NB4 (cell line): Measurements from ENCODE around the gene MYO18A.

Source experiments
- CTCF ChIP-seq: IDR thresholded peaks from one replicate; pipeline ENCODE4 v1.5.1; 2012; ENCODE audit warnings: low read depth, low read length
- MAX ChIP-seq: IDR thresholded peaks from 2 replicates; pipeline ENCODE4 v1.6.1; 2011; ENCODE audit warnings: low read depth, low read length
- MYC ChIP-seq: IDR thresholded peaks from 2 replicates; pipeline ENCODE4 v1.6.1; 2011; ENCODE audit warnings: low read depth, low read length

GRCh38 chr17:29078183-29079045 is 101.8 kb downstream of the MYO18A start:
- TF ChIP-seq CTCF: no peak
- no peak for TF ChIP-seq MAX
- TF ChIP-seq MYC: no peak
